ENCODE measurements around the gene CACNA1C.

DNA sequence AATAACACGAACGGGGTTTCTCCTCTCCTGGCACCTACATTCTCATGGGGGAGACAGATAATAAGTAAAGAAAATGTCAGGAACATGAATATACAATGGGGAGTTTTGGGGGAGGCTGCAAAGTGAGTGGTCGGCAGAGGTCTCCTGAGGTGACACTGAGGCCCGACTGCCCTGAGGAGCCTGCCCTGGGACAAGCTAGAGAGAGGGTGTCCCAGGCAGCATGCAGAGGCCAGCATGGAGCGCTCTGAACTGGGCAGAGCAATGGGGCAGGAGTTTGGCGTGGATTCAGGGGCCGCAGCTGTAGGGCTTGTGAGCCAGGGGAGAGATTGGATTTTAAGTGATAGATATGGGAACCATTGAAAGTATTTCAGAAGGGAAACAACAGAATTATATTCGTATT is 320.5 kb downstream of the CACNA1C start:
- TF ChIP-seq, protein P1, sequence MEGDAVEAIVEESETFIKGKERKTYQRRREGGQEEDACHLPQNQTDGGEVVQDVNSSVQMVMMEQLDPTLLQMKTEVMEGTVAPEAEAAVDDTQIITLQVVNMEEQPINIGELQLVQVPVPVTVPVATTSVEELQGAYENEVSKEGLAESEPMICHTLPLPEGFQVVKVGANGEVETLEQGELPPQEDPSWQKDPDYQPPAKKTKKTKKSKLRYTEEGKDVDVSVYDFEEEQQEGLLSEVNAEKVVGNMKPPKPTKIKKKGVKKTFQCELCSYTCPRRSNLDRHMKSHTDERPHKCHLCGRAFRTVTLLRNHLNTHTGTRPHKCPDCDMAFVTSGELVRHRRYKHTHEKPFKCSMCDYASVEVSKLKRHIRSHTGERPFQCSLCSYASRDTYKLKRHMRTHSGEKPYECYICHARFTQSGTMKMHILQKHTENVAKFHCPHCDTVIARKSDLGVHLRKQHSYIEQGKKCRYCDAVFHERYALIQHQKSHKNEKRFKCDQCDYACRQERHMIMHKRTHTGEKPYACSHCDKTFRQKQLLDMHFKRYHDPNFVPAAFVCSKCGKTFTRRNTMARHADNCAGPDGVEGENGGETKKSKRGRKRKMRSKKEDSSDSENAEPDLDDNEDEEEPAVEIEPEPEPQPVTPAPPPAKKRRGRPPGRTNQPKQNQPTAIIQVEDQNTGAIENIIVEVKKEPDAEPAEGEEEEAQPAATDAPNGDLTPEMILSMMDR (IDR thresholded peaks at IDR 0.05; ENCODE audit: low read depth, low read length) = no peak
- no peak for TF ChIP-seq POLR2A (IDR thresholded peaks at IDR 0.05; ENCODE audit: extremely low read depth, insufficient read length)
- no peak for TF ChIP-seq MYC (IDR thresholded peaks at IDR 0.05; ENCODE audit: low read depth, low read length)
